ENCODE results near the gene C2CD2. TPM values are rescaled to one million over a fixed set of nuclear protein-coding genes. Genes with fewer than 3 reads are reported as not detected.

Gene C2CD2
- polyA plus RNA-seq, 1 of the 3 experiments (the other 2 are of a cell fraction) = 9.7 TPM

- Histone ChIP-seq H3K9me3 (no peaks in the 10 kb centered on the region), H3K4me1 (ENCODE audit: control insufficient read depth in 1 of 2, insufficient read depth in 2 of 2, low read depth in 1 of 2, low read length in 1 of 2) (peaks cover 0 to 2% of the 10 kb centered on the region in 2 experiments; a peak in 1 of 4 replicates), H4K20me1 (ENCODE audit: insufficient read depth) (no peaks in the 10 kb centered on the region), H2AFZ (ENCODE audit: low read depth) (no peak overlapping the region), H3K9ac (no peak overlapping the region), H3K4me2 (no peak overlapping the region), H3K27ac (ENCODE audit: low read depth in 2 of 2, low read length in 1 of 2) (no peak overlapping the region), H3K27me3 (ENCODE audit: insufficient read depth) (no peaks in the 10 kb centered on the region), H3F3A (replicated peaks; ENCODE audit: insufficient read depth) (no peaks in the 10 kb centered on the region), H3K79me2 (ENCODE audit: insufficient read depth) (no peaks in the 10 kb centered on the region), H3K9me2 (no peaks in the 10 kb centered on the region), H3K36me3 (replicated peaks in 1 of 2; ENCODE audit: control insufficient read depth in 1 of 2, insufficient read depth in 2 of 2, low read length in 1 of 2) (peaks cover 0 to 10% of the 10 kb centered on the region in 2 experiments), H3K4me3 (ENCODE audit: low read depth in 2 of 2, low read length in 1 of 2) (no peak overlapping the region)
- DNase-seq = no peak
- 90% methylated on average over 15 of the region's 15 CpGs for WGBS (ENCODE audit: low lambda C conversion rate)
- TF ChIP-seq CHD2 (IDR thresholded peaks at IDR 0.05; ENCODE audit: low read length, partially characterized antibody) (no peak), TCF12 (IDR thresholded peaks at IDR 0.05) (no peak), FOSL2 (IDR thresholded peaks at IDR 0.05; ENCODE audit: borderline replicate concordance, low read depth) (no peak), NRF1 (IDR thresholded peaks at IDR 0.05; ENCODE audit: low read depth, low read length) (no peak), PBX3 (IDR thresholded peaks at IDR 0.05) (no peak), GABPA (IDR thresholded peaks at IDR 0.05; ENCODE audit: low read depth) (no peak), POLR2AphosphoS5 (IDR thresholded peaks at IDR 0.05; ENCODE audit: low read depth, low read length) (no peak), MXI1 (IDR thresholded peaks at IDR 0.05; ENCODE audit: low read depth, low read length) (no peak), NFIC (IDR thresholded peaks at IDR 0.05; ENCODE audit: borderline replicate concordance) (no peak), FOXJ3 (CRISPR knock-in tag; IDR thresholded peaks at IDR 0.05) (no peak), RAD21 (IDR thresholded peaks at IDR 0.05; ENCODE audit: low read length) (no peak), CTCF (IDR thresholded peaks at IDR 0.05) (no peak)
- TF ChIP-seq, protein P1, sequence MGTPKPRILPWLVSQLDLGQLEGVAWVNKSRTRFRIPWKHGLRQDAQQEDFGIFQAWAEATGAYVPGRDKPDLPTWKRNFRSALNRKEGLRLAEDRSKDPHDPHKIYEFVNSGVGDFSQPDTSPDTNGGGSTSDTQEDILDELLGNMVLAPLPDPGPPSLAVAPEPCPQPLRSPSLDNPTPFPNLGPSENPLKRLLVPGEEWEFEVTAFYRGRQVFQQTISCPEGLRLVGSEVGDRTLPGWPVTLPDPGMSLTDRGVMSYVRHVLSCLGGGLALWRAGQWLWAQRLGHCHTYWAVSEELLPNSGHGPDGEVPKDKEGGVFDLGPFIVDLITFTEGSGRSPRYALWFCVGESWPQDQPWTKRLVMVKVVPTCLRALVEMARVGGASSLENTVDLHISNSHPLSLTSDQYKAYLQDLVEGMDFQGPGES (IDR thresholded peaks at IDR 0.05; ENCODE audit: low read depth, low read length) = no peak
- CTCF ChIA-PET = interaction anchor here (0.6 to 1.4 kb wide), 5 partner anchors 24 to 267 kb away, joined by 3 to 5 read pairs (median 3); no protein-coding TSS in a partner anchor
- POLR2A ChIA-PET = no interaction called here
Observed at GRCh38 chr21:41848958-41849580, 104.7 kb downstream of the C2CD2 start.

DNA sequence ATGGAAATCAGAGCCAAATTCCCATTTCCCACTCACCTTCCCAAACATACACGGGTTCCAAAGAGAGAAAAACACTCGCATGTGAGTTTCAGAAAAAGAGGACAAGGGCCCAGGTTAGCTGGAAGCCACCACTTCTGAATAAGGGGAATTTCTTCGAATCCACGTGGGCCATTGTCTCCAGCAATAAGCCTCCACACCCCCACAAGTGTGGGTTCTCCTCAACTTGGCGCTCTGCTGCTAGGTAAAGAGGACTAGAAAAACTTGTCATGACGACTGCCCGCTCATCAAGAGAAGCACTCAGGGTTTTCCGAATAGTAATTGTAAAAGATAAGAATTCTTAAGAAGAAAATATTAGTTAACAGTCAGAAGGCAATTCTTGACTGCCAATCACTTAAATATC lies 105.3 kb downstream of the C2CD2 start:
- POLR2A ChIA-PET = no interaction called here
- 92% methylated on average over 8 of the region's 8 CpGs for WGBS (ENCODE audit: low lambda C conversion rate)
- Histone ChIP-seq H4K20me1 (ENCODE audit: insufficient read depth) (no peaks in the 10 kb centered on the region), H3K4me3 (ENCODE audit: low read depth in 2 of 2, low read length in 1 of 2) (no peak overlapping the region), H3K4me1 (ENCODE audit: control insufficient read depth in 1 of 2, insufficient read depth in 2 of 2, low read depth in 1 of 2, low read length in 1 of 2) (peaks cover 0 to 3% of the 10 kb centered on the region in 2 experiments; a peak in 1 of 4 replicates), H3K27me3 (ENCODE audit: insufficient read depth) (no peaks in the 10 kb centered on the region), H3K9me3 (no peaks in the 10 kb centered on the region), H3K36me3 (replicated peaks in 1 of 2; ENCODE audit: control insufficient read depth in 1 of 2, insufficient read depth in 2 of 2, low read length in 1 of 2) (peaks cover 0 to 6% of the 10 kb centered on the region in 2 experiments), H3K79me2 (ENCODE audit: insufficient read depth) (no peaks in the 10 kb centered on the region), H3K9me2 (no peaks in the 10 kb centered on the region), H3F3A (replicated peaks; ENCODE audit: insufficient read depth) (no peaks in the 10 kb centered on the region), H3K27ac (ENCODE audit: low read depth in 2 of 2, low read length in 1 of 2) (no peak overlapping the region), H2AFZ (ENCODE audit: low read depth) (no peak overlapping the region), H3K4me2 (no peak overlapping the region), H3K9ac (no peak overlapping the region)
- no peak for TF ChIP-seq NRF1 (IDR thresholded peaks at IDR 0.05; ENCODE audit: low read depth, low read length)
- TF ChIP-seq TEAD4 (IDR thresholded peaks at IDR 0.05; ENCODE audit: borderline replicate concordance, insufficient read depth) = no peak
- no peak for DNase-seq
- CTCF ChIA-PET = interaction anchor here (1.0 to 1.4 kb wide), 2 partner anchors 25 to 32 kb away, joined by 3 to 5 read pairs; no protein-coding TSS in a partner anchor
